Mesenchymal stem cell (in vitro differentiated cells and primary cell): ENCODE data around the gene SLC29A3.

Source experiments
- DNase-seq: peaks from one replicate; pipeline ENCODE4 v3.0.0-alpha.2; 2013
- H2AFZ ChIP-seq: one replicate; pipeline ENCODE4 v1.6.1; 2013; ENCODE audit warnings: low read depth, mild to moderate bottlenecking, control low read depth, inconsistent platforms, low read length, moderate library complexity
- H2AK5ac ChIP-seq: 2 replicates; pipeline ENCODE4 v1.6.1; 2013; ENCODE audit warnings: low read length, moderate library complexity, mild to moderate bottlenecking, inconsistent platforms; ENCODE audit not compliant: severe bottlenecking
- H2BK120ac ChIP-seq: one replicate; pipeline ENCODE4 v1.6.1; 2013; ENCODE audit warnings: low read depth, mild to moderate bottlenecking, inconsistent platforms, low read length, moderate library complexity
- H2BK12ac ChIP-seq, 2 experiments: one replicate each; pipeline ENCODE4 v1.6.1; 2013; ENCODE audit warnings: inconsistent platforms in 2 of 2, low read length in 2 of 2, mild to moderate bottlenecking in 2 of 2, moderate library complexity in 2 of 2, control low read depth in 1 of 2
- H2BK15ac ChIP-seq: one replicate; pipeline ENCODE4 v1.6.1; 2013; ENCODE audit warnings: mild to moderate bottlenecking, low read depth, inconsistent platforms; ENCODE audit not compliant: poor library complexity, severe bottlenecking
- H2BK5ac ChIP-seq: 2 replicates; pipeline ENCODE4 v1.6.1; 2013; ENCODE audit warnings: low read depth, mild to moderate bottlenecking, low read length, control low read depth, inconsistent platforms; ENCODE audit not compliant: poor library complexity, severe bottlenecking
- H3K14ac ChIP-seq, 2 experiments: one replicate each; pipeline ENCODE4 v1.6.1; 2013; ENCODE audit warnings: inconsistent platforms in 2 of 2, low read length in 2 of 2, control low read depth in 1 of 2, mild to moderate bottlenecking in 1 of 2, moderate library complexity in 1 of 2
- H3K18ac ChIP-seq, 2 experiments: one replicate each; pipeline ENCODE4 v1.6.1; 2013; ENCODE audit warnings: inconsistent platforms in 2 of 2, low read length in 2 of 2, control low read depth in 1 of 2, low read depth in 1 of 2, mild to moderate bottlenecking in 1 of 2
- H3K23ac ChIP-seq, 2 experiments: one replicate each; pipeline ENCODE4 v1.6.1; 2013; ENCODE audit warnings: inconsistent platforms in 2 of 2, low read length in 2 of 2, mild to moderate bottlenecking in 2 of 2, moderate library complexity in 2 of 2, control low read depth in 1 of 2
- H3K27ac ChIP-seq: 2 replicates; pipeline ENCODE4 v1.5.1; 2013; ENCODE audit warnings: mild to moderate bottlenecking, moderate library complexity, low read length, control low read depth, inconsistent platforms; ENCODE audit not compliant: poor library complexity, severe bottlenecking
- H3K27me3 ChIP-seq, 2 experiments: 2 replicates each; pipeline versions ENCODE4 v1.6.1 to v1.7.0; 2013; ENCODE audit warnings: low read length in 2 of 2, mild to moderate bottlenecking in 2 of 2, moderate library complexity in 2 of 2, control low read depth in 1 of 2, inconsistent platforms in 1 of 2; ENCODE audit not compliant: control insufficient read depth in 1 of 2, insufficient read depth in 1 of 2
- H3K36me3 ChIP-seq, 2 experiments: 2 replicates each; pipeline versions ENCODE4 v1.6.1 to v1.7.0; 2013; ENCODE audit warnings: low read length in 2 of 2, control low read depth in 1 of 2, inconsistent platforms in 1 of 2, low read depth in 1 of 2, mild to moderate bottlenecking in 1 of 2; ENCODE audit not compliant: insufficient read depth in 2 of 2, control insufficient read depth in 1 of 2
- H3K4ac ChIP-seq, 2 experiments: one replicate each; pipeline ENCODE4 v1.6.1; 2013; ENCODE audit warnings: inconsistent platforms in 2 of 2, low read length in 2 of 2, mild to moderate bottlenecking in 2 of 2, moderate library complexity in 2 of 2, control low read depth in 1 of 2, low read depth in 1 of 2
- H3K4me1 ChIP-seq: 2 replicates; pipeline ENCODE4 v1.6.1; 2013; ENCODE audit warnings: low read depth, low read length, control low read depth; ENCODE audit not compliant: control insufficient read depth, insufficient read depth
- H3K4me2 ChIP-seq: 2 replicates; pipeline ENCODE4 v1.6.1; 2013; ENCODE audit warnings: low read length, mild to moderate bottlenecking, inconsistent platforms; ENCODE audit not compliant: poor library complexity, severe bottlenecking
- H3K4me3 ChIP-seq, 2 experiments: 2 replicates each; pipeline versions ENCODE4 v1.5.1 to v1.7.0; 2013; ENCODE audit warnings: low read length in 2 of 2, mild to moderate bottlenecking in 2 of 2, control low read depth in 1 of 2, low read depth in 1 of 2; ENCODE audit not compliant: insufficient read depth in 1 of 2
- H3K79me1 ChIP-seq: replicated peaks from 2 replicates; pipeline ENCODE4 v1.6.1; 2013; ENCODE audit warnings: mild to moderate bottlenecking, control low read depth, low read length, inconsistent platforms; ENCODE audit not compliant: poor library complexity, severe bottlenecking
- H3K9ac ChIP-seq: 2 replicates; pipeline ENCODE4 v1.7.0; 2013; ENCODE audit warnings: mild to moderate bottlenecking, low read length, moderate library complexity
- H3K9me3 ChIP-seq: 2 replicates; pipeline ENCODE4 v1.7.0; 2013; ENCODE audit warnings: mild to moderate bottlenecking, low read length; ENCODE audit not compliant: control insufficient read depth
- H4K8ac ChIP-seq: one replicate; pipeline ENCODE4 v1.6.1; 2013; ENCODE audit warnings: inconsistent platforms, mild to moderate bottlenecking, low read length, moderate library complexity
- H4K91ac ChIP-seq: one replicate; pipeline ENCODE4 v1.6.1; 2013; ENCODE audit warnings: mild to moderate bottlenecking, low read length, inconsistent platforms
- WGBS: methylation state at CpG from one replicate; pipeline ENCODE4 v1.1.7; 2013; ENCODE audit warnings: mixed read lengths; 5-methylcytosine and 5-hydroxymethylcytosine counted together

Gene SLC29A3

GRCh38 chr10:71359364-71360046 lies 40.4 kb downstream of the SLC29A3 start:
- no peaks in the 10 kb centered on the region for H3K9me3 ChIP-seq
- H3K9ac ChIP-seq = peak overlapping the region; percentile 66
- H3K4me1 ChIP-seq = peaks cover 2% of the 10 kb centered on the region
- H2BK5ac ChIP-seq = no peak overlapping the region
- H3K14ac ChIP-seq = no peak overlapping the region
- no peak overlapping the region for H4K91ac ChIP-seq
- no peak overlapping the region for H4K8ac ChIP-seq
- H3K18ac ChIP-seq = no peak overlapping the region
- no peak overlapping the region for H3K27ac ChIP-seq
- H2BK15ac ChIP-seq = no peak overlapping the region
- H3K36me3 ChIP-seq = peaks cover 0 to 23% of the 10 kb centered on the region in 2 experiments
- H2BK12ac ChIP-seq = no peak overlapping the region
- H3K79me1 ChIP-seq = no peaks in the 10 kb centered on the region
- no peak overlapping the region for H3K4me2 ChIP-seq
- no peak overlapping the region for H3K4me3 ChIP-seq
- H3K23ac ChIP-seq = no peak overlapping the region
- H2AK5ac ChIP-seq = no peak overlapping the region
- H2BK120ac ChIP-seq = no peak overlapping the region
- no peak overlapping the region for H3K4ac ChIP-seq
- DNase-seq = no peak
- no peak overlapping the region for H2AFZ ChIP-seq
- H3K27me3 ChIP-seq = no peaks in the 10 kb centered on the region
- 74% methylated on average over 9 of the region's 9 CpGs for WGBS

- Histone ChIP-seq H3K9ac (no peak overlapping the region), H2BK5ac (no peak overlapping the region), H3K36me3 (peaks cover 0 to 23% of the 10 kb centered on the region in 2 experiments), H3K14ac (no peak overlapping the region), H3K23ac (no peak overlapping the region), H3K18ac (no peak overlapping the region), H3K27me3 (no peaks in the 10 kb centered on the region), H3K4me3 (no peak overlapping the region), H3K4me1 (peaks cover 2% of the 10 kb centered on the region), H3K9me3 (no peaks in the 10 kb centered on the region), H3K27ac (no peak overlapping the region), H2BK15ac (no peak overlapping the region), H2AK5ac (no peak overlapping the region), H2BK12ac (no peak overlapping the region), H2BK120ac (no peak overlapping the region), H3K4ac (no peak overlapping the region), H4K8ac (no peak overlapping the region), H3K79me1 (no peaks in the 10 kb centered on the region), H4K91ac (no peak overlapping the region), H3K4me2 (no peak overlapping the region), H2AFZ (no peak overlapping the region)
- WGBS = 100% methylated on average over 2 of the region's 2 CpGs
- DNase-seq = no peak
These were observed 41.7 kb downstream of the SLC29A3 start for GRCh38 chr10:71360735-71361134.

GRCh38 chr10:71361581-71361980 lies 42.5 kb downstream of the SLC29A3 start:
- Histone ChIP-seq H3K4me3 (no peak overlapping the region), H3K36me3 (peaks cover 0 to 17% of the 10 kb centered on the region in 2 experiments), H3K23ac (no peak overlapping the region)

GRCh38 chr10:71362141-71362540 lies 43.1 kb downstream of the SLC29A3 start:
- WGBS = 88% methylated on average over 16 of the region's 16 CpGs
- Histone ChIP-seq H2AFZ (no peak overlapping the region), H3K4me3 (no peak overlapping the region)

More at GRCh38 chr10:71361581-71361980, 42.5 kb downstream of the SLC29A3 start:
- Histone ChIP-seq H4K91ac (no peak overlapping the region), H3K27me3 (no peaks in the 10 kb centered on the region), H2BK15ac (no peak overlapping the region), H3K27ac (no peak overlapping the region), H2BK5ac (no peak overlapping the region), H3K9ac (no peak overlapping the region), H4K8ac (no peak overlapping the region), H2AFZ (no peak overlapping the region), H2BK120ac (no peak overlapping the region), H3K4me1 (peaks cover 2% of the 10 kb centered on the region), H2AK5ac (no peak overlapping the region), H2BK12ac (no peak overlapping the region), H3K4ac (no peak overlapping the region), H3K79me1 (no peaks in the 10 kb centered on the region), H3K4me2 (no peak overlapping the region), H3K18ac (no peak overlapping the region), H3K14ac (peak overlapping the region in 1 of 2 experiments; percentile 44), H3K9me3 (no peaks in the 10 kb centered on the region)
- no peak for DNase-seq
- WGBS = 88% methylated on average over 7 of the region's 7 CpGs

More at GRCh38 chr10:71362141-71362540, 43.1 kb downstream of the SLC29A3 start:
- no peak overlapping the region for H2BK15ac ChIP-seq
- no peak overlapping the region for H3K4me2 ChIP-seq
- no peak overlapping the region for H3K27ac ChIP-seq
- H3K23ac ChIP-seq = no peak overlapping the region
- H3K4me1 ChIP-seq = peaks cover 4% of the 10 kb centered on the region
- H2BK12ac ChIP-seq = no peak overlapping the region
- no peak overlapping the region for H2BK120ac ChIP-seq
- H3K79me1 ChIP-seq = no peaks in the 10 kb centered on the region
- no peak overlapping the region for H4K91ac ChIP-seq
- no peak overlapping the region for H2BK5ac ChIP-seq
- no peak overlapping the region for H3K4ac ChIP-seq
- no peaks in the 10 kb centered on the region for H3K27me3 ChIP-seq
- no peak overlapping the region for H3K9ac ChIP-seq
- peaks cover 0 to 15% of the 10 kb centered on the region in 2 experiments for H3K36me3 ChIP-seq
- no peak for DNase-seq
- H4K8ac ChIP-seq = no peak overlapping the region
- no peak overlapping the region for H2AK5ac ChIP-seq
- no peak overlapping the region for H3K14ac ChIP-seq
- no peaks in the 10 kb centered on the region for H3K9me3 ChIP-seq
- H3K18ac ChIP-seq = no peak overlapping the region
